ENCODE results near the gene TSPAN19. TPM values are rescaled to one million over a fixed set of nuclear protein-coding genes. Genes with fewer than 3 reads are reported as not detected.
A peak's percentile ranks its signal among the peaks of the same experiment; 100 is the strongest.

Gene TSPAN19
- total RNA-seq, 1 experiment from 2014 or later, result 0.32 TPM

- intact Hi-C loops (cut with micrococcal nuclease), result loop anchor here (1.0 kb wide), 1 partner anchor 183 kb away; no protein-coding TSS in a partner anchor
Measured at GRCh38 chr12:85057370-85057963, 21.4 kb upstream of the TSPAN19 start.

More at GRCh38 chr12:85057370-85057963, 21.4 kb upstream of the TSPAN19 start:
- ChIA-PET POLR2A (no interaction called here), RAD21 (ENCODE audit: low non-redundant PET in 1 of 2, low total read pairs in 2 of 2, uncharacterized antibody in 2 of 2, unreplicated experiment in 2 of 2) (no interaction called here), CTCF (interaction anchor here (0.9 kb wide), 1 partner anchor 182 kb away, joined by 6 read pairs; no protein-coding TSS in a partner anchor)
- ATAC-seq (no peak), DNase-seq (ENCODE audit: low read depth, low spot score) (peak; percentile 39)
- H3K27me3 ChIP-seq (ENCODE audit: insufficient read depth, low read length), result no peaks in the 10 kb centered on the region
- no peak overlapping the region for H3K4me3 ChIP-seq (replicated peaks in 1 of 2; ENCODE audit: low read depth in 1 of 2, low read length in 2 of 2)
- peak overlapping the region; percentile 1 for H2AFZ ChIP-seq (ENCODE audit: low read depth, low read length, poor library complexity, severe bottlenecking)
- no peak for TF ChIP-seq ZBTB33 (IDR thresholded peaks at IDR 0.05; ENCODE audit: extremely low read depth, insufficient replicate concordance, low read length)
- TF ChIP-seq POLR2AphosphoS5 (IDR thresholded peaks at IDR 0.05; ENCODE audit: low read depth, low read length), result no peak
- no peak for TF ChIP-seq ZFX (IDR thresholded peaks at IDR 0.05)
- TF ChIP-seq CTCF (IDR thresholded peaks at IDR 0.05 in 2 of 3, conservative IDR thresholded peaks at IDR 0.05 in 1 of 3; ENCODE audit: borderline replicate concordance in 1 of 3, insufficient read depth in 1 of 3, low read depth in 2 of 3, low read length in 2 of 3), result peak; percentile 20 to 81 (median 62); a peak in 5 of 6 replicates
- peak; percentile 65 for TF ChIP-seq RAD21 (IDR thresholded peaks at IDR 0.05; ENCODE audit: low read depth)
- no peaks in the 10 kb centered on the region for H3K79me2 ChIP-seq (ENCODE audit: insufficient read depth, low read length)
- no peak overlapping the region for H3K4me2 ChIP-seq (ENCODE audit: low read length)
- H4K20me1 ChIP-seq (ENCODE audit: insufficient read depth), result no peaks in the 10 kb centered on the region
- H3K36me3 ChIP-seq (ENCODE audit: control insufficient read depth in 1 of 2, insufficient read depth in 2 of 2, low read length in 2 of 2), result no peaks in the 10 kb centered on the region
- no peak overlapping the region for H3K9ac ChIP-seq (ENCODE audit: low read length)
- no TSS peak for BruUV-seq (replicated peaks)
- H3K27ac ChIP-seq (ENCODE audit: low read depth, low read length), result no peak overlapping the region
- H3K4me1 ChIP-seq (ENCODE audit: control insufficient read depth in 1 of 2, insufficient read depth in 2 of 2, low read length in 2 of 2), result no peaks in the 10 kb centered on the region
- no peaks in the 10 kb centered on the region for H3K9me3 ChIP-seq (ENCODE audit: control insufficient read depth in 1 of 2, insufficient read depth in 1 of 2, low read depth in 1 of 2, low read length in 2 of 2)
- H3K9me2 ChIP-seq (ENCODE audit: insufficient read depth), result no peaks in the 10 kb centered on the region
